SK-N-MC (cell line): ENCODE results near the gene GPR155.

Experiments used
- EZH2 ChIP-seq: fragments of 200-600 bp; sonication (generic); IDR thresholded peaks from one replicate; pipeline ENCODE4 v1.6.1; 2017; ENCODE audit warnings: antibody characterized with exemption
- FOXP2 ChIP-seq: optimal IDR thresholded peaks from 2 replicates; pipeline ENCODE3; 2011; ENCODE audit warnings: mild to moderate bottlenecking, moderate library complexity; ENCODE audit not compliant: insufficient read depth; ENCODE audit errors: extremely low read length, control extremely low read depth
- POLR2AphosphoS5 ChIP-seq: IDR thresholded peaks from 2 replicates; pipeline ENCODE4 v1.6.1; 2012; ENCODE audit warnings: mild to moderate bottlenecking, low read depth, low read length, borderline replicate concordance

GRCh38 chr2:174510583-174511189 is 23.9 kb upstream of the GPR155 start:
- TF ChIP-seq FOXP2 (no peak), EZH2 (no peak), POLR2AphosphoS5 (no peak)
